GM04504 (cell line): ENCODE data around the gene ZDHHC14.

Experiments used
- DNase-seq: peaks from one replicate; pipeline ENCODE4 v3.0.0-alpha.2; 2012; ENCODE audit warnings: low read depth

ZDHHC14 gene

GRCh38 chr6:157627195-157627966 is 246.4 kb downstream of the ZDHHC14 start:
- DNase-seq: no peak

GRCh38 chr6:157628463-157628862 is 247.5 kb downstream of the ZDHHC14 start:
- DNase-seq: no peak

GRCh38 chr6:157629220-157629619 is 248.2 kb downstream of the ZDHHC14 start:
- no peak for DNase-seq

- no peak for DNase-seq
These were observed 249.6 kb downstream of the ZDHHC14 start for GRCh38 chr6:157630463-157631080.

GRCh38 chr6:157631412-157631811 is 250.4 kb downstream of the ZDHHC14 start:
- no peak for DNase-seq

GRCh38 chr6:157631838-157632614 is 251.0 kb downstream of the ZDHHC14 start:
- no peak for DNase-seq

GRCh38 chr6:157632821-157633220 is 251.8 kb downstream of the ZDHHC14 start:
- no peak for DNase-seq

- DNase-seq: no peak
These were observed 253.6 kb downstream of the ZDHHC14 start for GRCh38 chr6:157634546-157634945.

- no peak for DNase-seq
These were observed 254.6 kb downstream of the ZDHHC14 start for GRCh38 chr6:157635388-157636244.

GRCh38 chr6:157637516-157637915 is 256.5 kb downstream of the ZDHHC14 start:
- no peak for DNase-seq

- DNase-seq: no peak
These were observed 257.1 kb downstream of the ZDHHC14 start for GRCh38 chr6:157637941-157638662.

- no peak for DNase-seq
These were observed 257.8 kb downstream of the ZDHHC14 start for GRCh38 chr6:157638779-157639178.

GRCh38 chr6:157640746-157641451 is 259.9 kb downstream of the ZDHHC14 start:
- no peak for DNase-seq

- DNase-seq: no peak
These were observed 260.8 kb downstream of the ZDHHC14 start for GRCh38 chr6:157641837-157642236.

GRCh38 chr6:157642736-157643135 is 261.7 kb downstream of the ZDHHC14 start:
- DNase-seq: no peak

- DNase-seq: no peak
These were observed 263.2 kb downstream of the ZDHHC14 start for GRCh38 chr6:157644043-157644810.

GRCh38 chr6:157645201-157645795 is 264.3 kb downstream of the ZDHHC14 start:
- no peak for DNase-seq

GRCh38 chr6:157646012-157646411 is 265.0 kb downstream of the ZDHHC14 start:
- no peak for DNase-seq

GRCh38 chr6:157647261-157647915 is 266.4 kb downstream of the ZDHHC14 start:
- DNase-seq: no peak
